GM18526 (cell line): ENCODE data around the gene NELFB.

Experiments used
- POLR2A ChIP-seq: IDR thresholded peaks from 3 replicates; pipeline ENCODE4 v1.6.1; 2011; ENCODE audit not compliant: insufficient read length; ENCODE audit errors: extremely low read depth

NELFB gene

GRCh38 chr9:137254624-137255447 is at the start of gene NELFB:
Gene NELFB, plus strand, starts transcription at chr9:137255327.
- peak; percentile 83 for TF ChIP-seq POLR2A

GRCh38 chr9:137206602-137207001 is 48.5 kb upstream of the NELFB start:
- TF ChIP-seq POLR2A, result no peak

- TF ChIP-seq POLR2A, result peak; percentile 20
Observed at GRCh38 chr9:137211532-137211931, 43.6 kb upstream of the NELFB start.

- no peak for TF ChIP-seq POLR2A
Observed at GRCh38 chr9:137212520-137212919, 42.6 kb upstream of the NELFB start.

- TF ChIP-seq POLR2A, result no peak
Observed at GRCh38 chr9:137213160-137214060, 41.7 kb upstream of the NELFB start.

GRCh38 chr9:137214620-137215019 is 40.5 kb upstream of the NELFB start:
- TF ChIP-seq POLR2A, result no peak

- no peak for TF ChIP-seq POLR2A
Observed at GRCh38 chr9:137215196-137215986, 39.7 kb upstream of the NELFB start.

GRCh38 chr9:137216188-137216965 is 38.8 kb upstream of the NELFB start:
- no peak for TF ChIP-seq POLR2A

GRCh38 chr9:137217276-137218211 is 37.6 kb upstream of the NELFB start:
- TF ChIP-seq POLR2A, result no peak

GRCh38 chr9:137218212-137218753 is 36.8 kb upstream of the NELFB start:
- no peak for TF ChIP-seq POLR2A

- no peak for TF ChIP-seq POLR2A
Observed at GRCh38 chr9:137218754-137219271, 36.3 kb upstream of the NELFB start.

- TF ChIP-seq POLR2A, result no peak
Observed at GRCh38 chr9:137219757-137220316, 35.3 kb upstream of the NELFB start.
